ENCODE results near the gene DPCD.

DNA sequence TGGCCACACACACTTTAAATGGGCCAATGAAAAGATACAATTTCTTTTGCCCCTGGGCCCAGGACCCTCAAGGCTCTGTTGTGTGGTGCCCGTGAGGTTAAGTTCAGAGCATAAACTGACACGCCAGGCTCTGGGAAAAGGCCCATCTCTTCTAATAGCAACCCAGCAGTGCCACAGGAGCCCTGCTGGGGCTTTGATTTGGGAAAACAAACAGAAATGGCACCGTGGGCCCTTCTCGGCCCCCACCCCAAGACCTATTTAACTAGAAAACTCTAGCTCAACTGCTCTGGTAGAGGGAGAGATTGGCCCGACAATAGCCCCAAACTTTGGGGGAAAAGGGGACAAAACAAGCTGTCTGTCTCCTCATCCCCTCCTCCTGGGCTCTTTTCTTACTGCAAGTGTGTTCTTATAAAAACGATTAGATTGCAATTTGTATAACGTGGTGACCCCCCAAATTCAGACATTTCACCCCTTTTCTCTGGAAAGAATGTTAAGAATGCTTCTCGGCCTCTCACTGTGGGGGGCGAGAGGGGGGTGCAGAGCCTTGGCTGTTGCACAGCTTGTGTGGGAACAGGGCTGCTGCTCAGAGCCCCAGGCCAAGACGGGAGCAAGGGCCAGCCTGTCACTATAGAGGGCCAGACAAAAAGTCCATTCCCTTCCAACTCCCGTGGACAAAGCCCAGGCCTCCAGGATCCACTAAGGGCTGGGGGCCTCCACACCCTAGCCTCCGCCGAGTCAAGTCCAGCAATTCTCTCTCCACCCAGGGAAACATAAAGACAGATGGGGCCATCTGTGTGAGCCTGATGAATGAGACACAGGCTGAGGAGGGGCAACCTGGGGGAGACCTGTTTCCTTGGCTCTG lies 26.8 kb downstream of the DPCD start:
- TF ChIP-seq, protein P1, sequence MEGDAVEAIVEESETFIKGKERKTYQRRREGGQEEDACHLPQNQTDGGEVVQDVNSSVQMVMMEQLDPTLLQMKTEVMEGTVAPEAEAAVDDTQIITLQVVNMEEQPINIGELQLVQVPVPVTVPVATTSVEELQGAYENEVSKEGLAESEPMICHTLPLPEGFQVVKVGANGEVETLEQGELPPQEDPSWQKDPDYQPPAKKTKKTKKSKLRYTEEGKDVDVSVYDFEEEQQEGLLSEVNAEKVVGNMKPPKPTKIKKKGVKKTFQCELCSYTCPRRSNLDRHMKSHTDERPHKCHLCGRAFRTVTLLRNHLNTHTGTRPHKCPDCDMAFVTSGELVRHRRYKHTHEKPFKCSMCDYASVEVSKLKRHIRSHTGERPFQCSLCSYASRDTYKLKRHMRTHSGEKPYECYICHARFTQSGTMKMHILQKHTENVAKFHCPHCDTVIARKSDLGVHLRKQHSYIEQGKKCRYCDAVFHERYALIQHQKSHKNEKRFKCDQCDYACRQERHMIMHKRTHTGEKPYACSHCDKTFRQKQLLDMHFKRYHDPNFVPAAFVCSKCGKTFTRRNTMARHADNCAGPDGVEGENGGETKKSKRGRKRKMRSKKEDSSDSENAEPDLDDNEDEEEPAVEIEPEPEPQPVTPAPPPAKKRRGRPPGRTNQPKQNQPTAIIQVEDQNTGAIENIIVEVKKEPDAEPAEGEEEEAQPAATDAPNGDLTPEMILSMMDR (IDR thresholded peaks at IDR 0.05) = no peak
- TF ChIP-seq POLR2AphosphoS5 (IDR thresholded peaks at IDR 0.05) = no peak

Measured in gastroesophageal sphincter (tissue), 3 donors.